HCT116 (cell line): ENCODE results near the gene MED15. TPM values are rescaled to one million over a fixed set of nuclear protein-coding genes. Genes with fewer than 3 reads are reported as not detected.

ENCODE experiments used
- ATAC-seq: fragments of 200-7000 bp; cut with Tn5 transposase; 2 replicates; pipeline ENCODE4 v1.9.1; 2020; ENCODE audit warnings: mild to moderate bottlenecking, moderate library complexity
- BruUV-seq: library from RNA; stranded (reverse); fragments of 400-500 nt; replicated peaks from 2 replicates; lab custom pipeline; 2021; lab: Mats Ljungman, UMichigan
- CTCF ChIA-PET: fragments of 300-600 bp; sonication (Branson Sonifier 250); formaldehyde crosslinking; loops from one replicate; lab custom pipeline; 2021; ENCODE audit warnings: antibody characterized with exemption; lab: Charles Lee
- POLR2A ChIA-PET: fragments of 300-600, 350-600 bp; sonication (Branson Sonifier 250); formaldehyde crosslinking; loops from one replicate; lab custom pipeline; 2021; ENCODE audit warnings: antibody characterized with exemption; lab: Charles Lee
- RAD21 ChIA-PET, 2 experiments: fragments of 300-600 bp; sonication (Branson Sonifier 250); formaldehyde crosslinking; loops; one replicate each; lab custom pipeline; 2023; ENCODE audit warnings: low total read pairs in 2 of 2; ENCODE audit not compliant: uncharacterized antibody in 2 of 2, unreplicated experiment in 2 of 2, low non-redundant PET in 1 of 2; lab: Charles Lee
- DNase-seq: peaks from one replicate; pipeline ENCODE4 v3.0.0-alpha.2; 2010; ENCODE audit warnings: low read depth, low spot score
- H2AFZ ChIP-seq: fragments of 200-600 bp; shearing (Covaris generic), sonication (generic); 2 replicates; pipeline ENCODE4 v1.6.1; 2017; ENCODE audit warnings: low read depth, mixed run types, mixed read lengths, antibody characterized with exemption, low read length; ENCODE audit not compliant: poor library complexity, severe bottlenecking
- H3K27ac ChIP-seq: 2 replicates; pipeline ENCODE4 v1.5.1; 2012; ENCODE audit warnings: low read depth, low read length
- H3K27me3 ChIP-seq: fragments of 200-600 bp; sonication (generic); 2 replicates; pipeline ENCODE4 v1.6.1; 2016; ENCODE audit warnings: mixed run types, low read length, mixed read lengths; ENCODE audit not compliant: insufficient read depth
- H3K36me3 ChIP-seq, 2 experiments: fragments of 200-500 bp in 1 of 2; fragments of 200-600 bp in 1 of 2; sonication (Bioruptor generic) in 1 of 2; sonication (generic) in 1 of 2; 2 replicates each; pipeline versions ENCODE4 v1.5.1 to v1.6.1; 2014 to 2016; ENCODE audit warnings: low read length in 2 of 2, inconsistent platforms in 1 of 2, mixed read lengths in 1 of 2, mixed run types in 1 of 2; ENCODE audit not compliant: insufficient read depth in 2 of 2, control insufficient read depth in 1 of 2
- H3K4me1 ChIP-seq, 2 experiments: fragments of 200-600 bp in 1 of 2; sonication (generic) in 1 of 2; 2 replicates each; pipeline versions ENCODE4 v1.5.1 to v1.6.1; 2012 to 2017; ENCODE audit warnings: low read length in 2 of 2, inconsistent platforms in 1 of 2, mild to moderate bottlenecking in 1 of 2, mixed read lengths in 1 of 2, mixed run types in 1 of 2, moderate library complexity in 1 of 2; ENCODE audit not compliant: insufficient read depth in 2 of 2, control insufficient read depth in 1 of 2
- H3K4me2 ChIP-seq: fragments of 200-600 bp; sonication (generic); 2 replicates; pipeline ENCODE4 v1.6.1; 2017; ENCODE audit warnings: mixed run types, low read length, mixed read lengths
- H3K4me3 ChIP-seq, 2 experiments: fragments of 200-600 bp in 1 of 2; sonication (generic) in 1 of 2; replicated peaks in 1 of 2; 2 replicates each; pipeline ENCODE4 v1.5.1; 2011 to 2016; ENCODE audit warnings: low read length in 2 of 2, control low read depth in 1 of 2, low read depth in 1 of 2, mild to moderate bottlenecking in 1 of 2, mixed read lengths in 1 of 2, mixed run types in 1 of 2
- H3K79me2 ChIP-seq: fragments of 200-600 bp; sonication (generic); 2 replicates; pipeline ENCODE4 v1.6.1; 2017; ENCODE audit warnings: mild to moderate bottlenecking, mixed run types, low read length, moderate library complexity, mixed read lengths; ENCODE audit not compliant: insufficient read depth
- H3K9ac ChIP-seq: fragments of 200-600 bp; sonication (generic); 2 replicates; pipeline ENCODE4 v1.6.1; 2016; ENCODE audit warnings: low read length, mixed read lengths
- H3K9me2 ChIP-seq: fragments of 200-600 bp; sonication (generic), shearing (Covaris generic); 2 replicates; pipeline ENCODE4 v1.6.1; 2017; ENCODE audit warnings: mixed run types, mild to moderate bottlenecking, moderate library complexity; ENCODE audit not compliant: insufficient read depth
- H3K9me3 ChIP-seq, 2 experiments: fragments of 200-500 bp in 1 of 2; fragments of 200-600 bp in 1 of 2; sonication (Bioruptor generic) in 1 of 2; sonication (generic) in 1 of 2; 2 replicates each; pipeline ENCODE4 v1.6.1; 2014 to 2017; ENCODE audit warnings: low read length in 2 of 2, mixed read lengths in 2 of 2, inconsistent platforms in 1 of 2, low read depth in 1 of 2, mild to moderate bottlenecking in 1 of 2, mixed run types in 1 of 2, moderate library complexity in 1 of 2; ENCODE audit not compliant: control insufficient read depth in 1 of 2, insufficient read depth in 1 of 2
- H4K20me1 ChIP-seq: fragments of 200-600 bp; sonication (generic), shearing (Covaris generic); 2 replicates; pipeline ENCODE4 v1.6.1; 2017; ENCODE audit warnings: mixed run types, mild to moderate bottlenecking, moderate library complexity; ENCODE audit not compliant: insufficient read depth
- ATF3 ChIP-seq: IDR thresholded peaks from 2 replicates; pipeline ENCODE4 v1.6.1; 2012
- CBX3 ChIP-seq: IDR thresholded peaks from 2 replicates; pipeline ENCODE4 v1.6.1; 2012; ENCODE audit warnings: low read depth
- CEBPB ChIP-seq: IDR thresholded peaks from 2 replicates; pipeline ENCODE4 v1.6.1; 2012; ENCODE audit warnings: low read depth
- EGR1 ChIP-seq: IDR thresholded peaks from 2 replicates; pipeline ENCODE4 v1.6.1; 2012; ENCODE audit warnings: low read depth
- ELF1 ChIP-seq: IDR thresholded peaks from 2 replicates; pipeline ENCODE4 v1.6.1; 2012; ENCODE audit warnings: low read depth, borderline replicate concordance
- EZH2phosphoT487 ChIP-seq: fragments of 200-600 bp; IDR thresholded peaks from 2 replicates; pipeline ENCODE4 v1.6.1; 2018; ENCODE audit warnings: antibody characterized with exemption, borderline replicate concordance
- FOSL1 ChIP-seq: IDR thresholded peaks from 2 replicates; pipeline ENCODE4 v1.6.1; 2012; ENCODE audit warnings: low read depth
- JUND ChIP-seq: IDR thresholded peaks from 2 replicates; pipeline ENCODE4 v1.6.1; 2012
- MAX ChIP-seq: IDR thresholded peaks from 2 replicates; pipeline ENCODE4 v1.6.1; 2012
- POLR2AphosphoS5 ChIP-seq: IDR thresholded peaks from 2 replicates; pipeline ENCODE4 v1.6.1; 2011; ENCODE audit warnings: mild to moderate bottlenecking, low read depth, low read length, moderate library complexity
- RAD21 ChIP-seq: IDR thresholded peaks from 2 replicates; pipeline ENCODE4 v1.6.1; 2012; ENCODE audit warnings: low read depth, mild to moderate bottlenecking
- SIN3A ChIP-seq: IDR thresholded peaks from 2 replicates; pipeline ENCODE4 v1.6.1; 2012; ENCODE audit warnings: low read depth
- SRF ChIP-seq: IDR thresholded peaks from 2 replicates; pipeline ENCODE4 v1.6.1; 2012; ENCODE audit warnings: low read depth
- TCF7L2 ChIP-seq: IDR thresholded peaks from 2 replicates; pipeline ENCODE4 v1.7.0; 2011; ENCODE audit warnings: borderline replicate concordance, inconsistent platforms; ENCODE audit not compliant: insufficient read depth, insufficient read length; ENCODE audit errors: extremely low read depth
- YY1 ChIP-seq: IDR thresholded peaks from 2 replicates; pipeline ENCODE4 v1.6.1; 2011; ENCODE audit warnings: low read length, low read depth, moderate library complexity, mild to moderate bottlenecking; ENCODE audit not compliant: insufficient replicate concordance; ENCODE audit errors: extremely low read depth
- ZBTB33 ChIP-seq: IDR thresholded peaks from 2 replicates; pipeline ENCODE4 v1.6.1; 2011; ENCODE audit warnings: mild to moderate bottlenecking, low read length, moderate library complexity; ENCODE audit not compliant: insufficient replicate concordance; ENCODE audit errors: extremely low read depth
- ZFX ChIP-seq: fragments of 450-650 bp; IDR thresholded peaks from 2 replicates; pipeline ENCODE4 v1.6.1; 2017
- intact Hi-C: fragments of 100-400 bp; cut with micrococcal nuclease; formaldehyde crosslinking; loops from 2 replicates; pipeline ENCODE4 v1.10.0; 2022
- total RNA-seq: library from RNA; stranded (reverse); gene quantifications from one replicate; pipeline ENCODE4 v1.2.1, GENCODE V29; 2021; ENCODE audit not compliant: unreplicated experiment

The MED15 gene
- total RNA-seq, 1 experiment from 2014 or later = 81.3 TPM

GRCh38 chr22:20604776-20605221 is 97.4 kb downstream of the MED15 start:
- Histone ChIP-seq H3K4me3 (no peak overlapping the region), H3K36me3 (no peaks in the 10 kb centered on the region), H3K4me1 (peaks cover 4 to 11% of the 10 kb centered on the region in 2 experiments; a peak in 3 of 4 replicates), H2AFZ (no peak overlapping the region), H4K20me1 (no peaks in the 10 kb centered on the region), H3K4me2 (no peak overlapping the region), H3K27me3 (no peaks in the 10 kb centered on the region), H3K79me2 (no peaks in the 10 kb centered on the region), H3K27ac (no peak overlapping the region), H3K9me3 (no peaks in the 10 kb centered on the region), H3K9me2 (no peaks in the 10 kb centered on the region), H3K9ac (no peak overlapping the region)
- no peak for DNase-seq
- no TSS peak for BruUV-seq
- intact Hi-C loops = no loop called here
- no peak for ATAC-seq
- TF ChIP-seq ZBTB33 (no peak), SIN3A (no peak), POLR2AphosphoS5 (no peak), RAD21 (no peak), FOSL1 (no peak), JUND (no peak), TCF7L2 (no peak), ATF3 (no peak), CEBPB (no peak), YY1 (no peak), EGR1 (no peak), MAX (no peak), CBX3 (no peak), ELF1 (no peak), EZH2phosphoT487 (no peak), ZFX (no peak), SRF (no peak)
- ChIA-PET CTCF (no interaction called here), POLR2A (no interaction called here), RAD21 (no interaction called here)
